HG02938 (cell line): ENCODE measurements around the gene ZNF630.
A peak's percentile ranks its signal among the peaks of the same experiment; 100 is the strongest.
"Not testable (repeated sequence)": the region's sequence is repeated elsewhere in the genome, so short reads cannot be mapped to it uniquely, and the experiment has no call there.

Experiments used
- ATAC-seq: cut with Tn5 transposase; IDR thresholded peaks from one replicate; pipeline ENCODE4 v1.9.1; 2021; ENCODE audit warnings: mild to moderate bottlenecking, moderate library complexity; ENCODE audit not compliant: unreplicated experiment

The ZNF630 gene

GRCh38 chrX:48030237-48030636, 41.2 kb downstream of the ZNF630 start:
- no peak for ATAC-seq

GRCh38 chrX:48028091-48028490, 43.3 kb downstream of the ZNF630 start:
- no peak for ATAC-seq

GRCh38 chrX:48027545-48027944, 43.9 kb downstream of the ZNF630 start:
- ATAC-seq = not testable (repeated sequence)

- ATAC-seq = no peak
Observed at GRCh38 chrX:48025561-48025960, 45.9 kb downstream of the ZNF630 start.

GRCh38 chrX:48022738-48023137, 48.7 kb downstream of the ZNF630 start:
- ATAC-seq = no peak

- no peak for ATAC-seq
Observed at GRCh38 chrX:48022100-48022499, 49.3 kb downstream of the ZNF630 start.

- ATAC-seq = peak; percentile 56
Observed at GRCh38 chrX:48021026-48021900, 50.2 kb downstream of the ZNF630 start.

- not testable (repeated sequence) for ATAC-seq
Observed at GRCh38 chrX:48020472-48020871, 51.0 kb downstream of the ZNF630 start.

- not testable (repeated sequence) for ATAC-seq
Observed at GRCh38 chrX:48019892-48020291, 51.5 kb downstream of the ZNF630 start.

GRCh38 chrX:48016583-48017310, 54.7 kb downstream of the ZNF630 start:
- ATAC-seq = not testable (repeated sequence)

- not testable (repeated sequence) for ATAC-seq
Observed at GRCh38 chrX:48009445-48009960, 61.9 kb downstream of the ZNF630 start.
